Cardiac fibroblast (primary cell): Measurements from ENCODE around the gene TLL1.
A peak's percentile ranks its signal among the peaks of the same experiment; 100 is the strongest.

Experiments used
- DNase-seq, 2 donors: peaks; one replicate each; pipeline versions ENCODE4 v3.0.0 to v3.0.0-alpha.2; 2010; ENCODE audit warnings: low read depth in 2 of 2
- H3K4me3 ChIP-seq, 2 donors: replicated peaks in 1 of 2; 1 replicate in 1 of 2; 2 replicates in 1 of 2; pipeline ENCODE4 v1.5.1; 2011; ENCODE audit warnings: low read depth in 2 of 2, low read length in 2 of 2, mild to moderate bottlenecking in 2 of 2, moderate library complexity in 1 of 2
- CTCF ChIP-seq: IDR thresholded peaks from one replicate; pipeline ENCODE4 v1.5.1; 2011; ENCODE audit warnings: low read depth, mild to moderate bottlenecking, low read length, inconsistent platforms

The TLL1 gene

GRCh38 chr4:165839615-165840333, 33.3 kb upstream of the TLL1 start:
- no peak overlapping the region for H3K4me3 ChIP-seq
- no peak for DNase-seq
- no peak for TF ChIP-seq CTCF

- H3K4me3 ChIP-seq, result no peak overlapping the region
- DNase-seq, result no peak
- TF ChIP-seq CTCF, result no peak
Measured at GRCh38 chr4:165842684-165843083, 30.4 kb upstream of the TLL1 start.

- DNase-seq, result no peak
- no peak for TF ChIP-seq CTCF
- H3K4me3 ChIP-seq, result no peak overlapping the region
Measured at GRCh38 chr4:165844161-165844560, 28.9 kb upstream of the TLL1 start.

GRCh38 chr4:165851256-165851655, 21.8 kb upstream of the TLL1 start:
- no peak for TF ChIP-seq CTCF
- H3K4me3 ChIP-seq, result no peak overlapping the region
- peak; percentile 6 for DNase-seq

GRCh38 chr4:165855191-165855590, 17.8 kb upstream of the TLL1 start:
- TF ChIP-seq CTCF, result no peak
- DNase-seq, result peak; percentile 8 to 10
- H3K4me3 ChIP-seq, result no peak overlapping the region

- H3K4me3 ChIP-seq, result no peak overlapping the region
- no peak for TF ChIP-seq CTCF
- DNase-seq, result peak in 1 of 2 donors; percentile 14
Measured at GRCh38 chr4:165861363-165861762, 11.7 kb upstream of the TLL1 start.

GRCh38 chr4:165864271-165864670, 8.8 kb upstream of the TLL1 start:
- no peak for TF ChIP-seq CTCF
- DNase-seq, result peak; percentile 16 to 17

More at GRCh38 chr4:165864271-165864670, 8.8 kb upstream of the TLL1 start:
- H3K4me3 ChIP-seq, result no peak overlapping the region
